SW480 (cell line): ENCODE data around the gene FBXO34.
"Not testable (repeated sequence)": the region's sequence is repeated elsewhere in the genome, so short reads cannot be mapped to it uniquely, and the experiment has no call there.

Experiments
- DNase-seq: peaks from one replicate; pipeline ENCODE4 v3.0.0-alpha.2; 2016; ENCODE audit warnings: low spot score

Gene FBXO34

GRCh38 chr14:55309761-55310365, 38.6 kb downstream of the FBXO34 start:
- DNase-seq = no peak

- DNase-seq = not testable (repeated sequence)
Observed at GRCh38 chr14:55312379-55313030, 41.3 kb downstream of the FBXO34 start.

GRCh38 chr14:55313480-55313879, 42.3 kb downstream of the FBXO34 start:
- no peak for DNase-seq

GRCh38 chr14:55314449-55314848, 43.2 kb downstream of the FBXO34 start:
- DNase-seq = no peak

- DNase-seq = no peak
Observed at GRCh38 chr14:55316564-55316963, 45.3 kb downstream of the FBXO34 start.

- DNase-seq = no peak
Observed at GRCh38 chr14:55317542-55318306, 46.5 kb downstream of the FBXO34 start.

GRCh38 chr14:55318694-55319093, 47.5 kb downstream of the FBXO34 start:
- no peak for DNase-seq

GRCh38 chr14:55323910-55324309, 52.7 kb downstream of the FBXO34 start:
- DNase-seq = no peak

GRCh38 chr14:55324812-55325211, 53.6 kb downstream of the FBXO34 start:
- DNase-seq = no peak

GRCh38 chr14:55327179-55327578, 56.0 kb downstream of the FBXO34 start:
- no peak for DNase-seq

- no peak for DNase-seq
Observed at GRCh38 chr14:55328317-55328716, 57.1 kb downstream of the FBXO34 start.

GRCh38 chr14:55329999-55330710, 58.9 kb downstream of the FBXO34 start:
- DNase-seq = no peak

GRCh38 chr14:55332654-55333570, 61.7 kb downstream of the FBXO34 start:
- no peak for DNase-seq

- DNase-seq = no peak
Observed at GRCh38 chr14:55333711-55334485, 62.7 kb downstream of the FBXO34 start.

- DNase-seq = no peak
Observed at GRCh38 chr14:55336162-55336561, 64.9 kb downstream of the FBXO34 start.

GRCh38 chr14:55336691-55337090, 65.5 kb downstream of the FBXO34 start:
- DNase-seq = no peak

GRCh38 chr14:55339770-55340169, 68.5 kb downstream of the FBXO34 start:
- DNase-seq = no peak

GRCh38 chr14:55340482-55340881, 69.3 kb downstream of the FBXO34 start:
- no peak for DNase-seq

- DNase-seq = no peak
Observed at GRCh38 chr14:55341781-55342180, 70.6 kb downstream of the FBXO34 start.

GRCh38 chr14:55344582-55345163, 73.5 kb downstream of the FBXO34 start:
- not testable (repeated sequence) for DNase-seq
